Colonic mucosa (tissue), 4 donors: ENCODE measurements around the gene KIAA1549. TPM values are rescaled to one million over a fixed set of nuclear protein-coding genes. Genes with fewer than 3 reads are reported as not detected.

ENCODE experiments used
- DNase-seq: peaks from one replicate; pipeline ENCODE4 v3.0.0-alpha.2; 2020
- H3K27ac ChIP-seq: fragments of 200-600 bp; one replicate; pipeline ENCODE4 v1.8.0; 2021
- H3K27me3 ChIP-seq: fragments of 200-600 bp; one replicate; pipeline ENCODE4 v1.8.0; 2021
- H3K36me3 ChIP-seq: fragments of 200-600 bp; one replicate; pipeline ENCODE4 v1.8.0; 2021
- H3K4me1 ChIP-seq: fragments of 200-600 bp; one replicate; pipeline ENCODE4 v1.8.0; 2021; ENCODE audit warnings: mild to moderate bottlenecking
- H3K4me3 ChIP-seq: fragments of 200-600 bp; one replicate; pipeline ENCODE4 v1.8.0; 2021
- H3K9ac ChIP-seq, 2 donors: one replicate each; pipeline ENCODE4 v1.7.0; 2013; ENCODE audit warnings: control low read depth in 2 of 2, low read depth in 2 of 2, low read length in 2 of 2
- H3K9me3 ChIP-seq: fragments of 200-600 bp; one replicate; pipeline ENCODE4 v1.8.0; 2021
- CTCF ChIP-seq: fragments of 200-600 bp; IDR thresholded peaks from one replicate; pipeline ENCODE4 v1.8.0; 2022; ENCODE audit warnings: antibody characterized with exemption, mild to moderate bottlenecking
- intact Hi-C: fragments of 100-400 bp; cut with DNase I; formaldehyde crosslinking; loops from one replicate; pipeline ENCODE4 v1.14.1; 2022
- total RNA-seq, 2 donors: library from RNA; stranded (reverse); fragmentation: NEBNext Ultra II Directional in 1 of 2; extraction: Animal tissue kit (Norgen Biotek cat#: 25700) in 1 of 2; gene quantifications; one replicate each; pipeline ENCODE4 v1.2.1, GENCODE V29; 2021
- donor health status: healthy.
- donor health status: DM: no; HTN: no; CAD: no.
- donor health status: DM: no; HTN: no; CAD: no.

The KIAA1549 gene
- total RNA-seq, 2 donors from 2014 or later = 2.9 to 3.5 TPM

GRCh38 chr7:138891446-138891810 lies 89.8 kb downstream of the KIAA1549 start:
- intact Hi-C loops = no loop called here
- Histone ChIP-seq H3K27ac (no peak overlapping the region), H3K4me3 (no peak overlapping the region), H3K36me3 (no peaks in the 10 kb centered on the region), H3K9ac (no peak overlapping the region), H3K27me3 (no peaks in the 10 kb centered on the region), H3K4me1 (peaks cover 4% of the 10 kb centered on the region), H3K9me3 (no peaks in the 10 kb centered on the region)
- DNase-seq = no peak
- TF ChIP-seq CTCF = no peak

GRCh38 chr7:138890499-138891445 lies 90.4 kb downstream of the KIAA1549 start:
- Histone ChIP-seq H3K4me1 (peaks cover 4% of the 10 kb centered on the region), H3K27ac (no peak overlapping the region), H3K27me3 (no peaks in the 10 kb centered on the region), H3K4me3 (no peak overlapping the region), H3K9ac (no peak overlapping the region), H3K9me3 (no peaks in the 10 kb centered on the region), H3K36me3 (no peaks in the 10 kb centered on the region)
- intact Hi-C loops = no loop called here
- DNase-seq = no peak
- TF ChIP-seq CTCF = no peak

- Histone ChIP-seq H3K9ac (no peak overlapping the region), H3K9me3 (no peaks in the 10 kb centered on the region), H3K4me1 (peaks cover 4% of the 10 kb centered on the region), H3K27ac (no peak overlapping the region), H3K27me3 (no peaks in the 10 kb centered on the region), H3K4me3 (no peak overlapping the region), H3K36me3 (no peaks in the 10 kb centered on the region)
- intact Hi-C loops = loop anchor here (5.0 kb wide), 2 partner anchors 92 to 187 kb away; partner anchors contain the start of gene KIAA1549
- DNase-seq = no peak
- TF ChIP-seq CTCF = no peak
These were observed 91.3 kb downstream of the KIAA1549 start for GRCh38 chr7:138889582-138890498.

- TF ChIP-seq CTCF = no peak
- H3K27me3 ChIP-seq = no peaks in the 10 kb centered on the region
- no peak overlapping the region for H3K27ac ChIP-seq
- H3K9ac ChIP-seq = no peak overlapping the region
- DNase-seq = no peak
- no peak overlapping the region for H3K4me3 ChIP-seq
- H3K4me1 ChIP-seq = peaks cover 4% of the 10 kb centered on the region
- intact Hi-C loops = loop anchor here (5.0 kb wide), 2 partner anchors 94 to 189 kb away; partner anchors contain the start of gene KIAA1549
- H3K36me3 ChIP-seq = no peaks in the 10 kb centered on the region
- H3K9me3 ChIP-seq = no peaks in the 10 kb centered on the region
These were observed 93.1 kb downstream of the KIAA1549 start for GRCh38 chr7:138887872-138888656.
